ENCODE data around the gene WAS.

GRCh38 chrX:48684134-48684533 is 535 bp downstream of the WAS start:
- TF ChIP-seq CTCF (IDR thresholded peaks at IDR 0.05): no peak
- TF ChIP-seq POLR2A (IDR thresholded peaks at IDR 0.05): no peak
